Testis (tissue), 2 donors: ENCODE data around the gene LCLAT1.

Experiments
- CTCF ChIP-seq, 3 experiments: fragments of 450-650 bp in 2 of 3; fragments of 200-600 bp in 1 of 3; sonication (generic) in 1 of 3; IDR thresholded peaks; one replicate each; pipeline ENCODE4 v1.5.1; 2016 to 2019; ENCODE audit warnings: antibody characterized with exemption in 3 of 3, mild to moderate bottlenecking in 2 of 3, moderate library complexity in 1 of 3
- POLR2A ChIP-seq: fragments of 450-650 bp; IDR thresholded peaks from one replicate; pipeline ENCODE4 v1.6.1; 2017; ENCODE audit warnings: antibody characterized with exemption, mild to moderate bottlenecking, moderate library complexity

- TF ChIP-seq CTCF (IDR thresholded peaks at IDR 0.05) = no peak
- TF ChIP-seq POLR2A = no peak
These were observed 9.1 kb upstream of the LCLAT1 start for GRCh38 chr2:30437809-30438548.
